Kidney epithelial cell (primary cell): ENCODE data around the gene MYRIP. TPM values are rescaled to one million over a fixed set of nuclear protein-coding genes. Genes with fewer than 3 reads are reported as not detected.

ENCODE experiments used
- DNase-seq: peaks from one replicate; pipeline ENCODE4 v3.0.0-alpha.2; 2010; ENCODE audit warnings: low read depth
- H3K27me3 ChIP-seq: 2 replicates; pipeline ENCODE4 v1.6.0; 2011; ENCODE audit warnings: low read length; ENCODE audit not compliant: control insufficient read depth, insufficient read depth
- H3K36me3 ChIP-seq: 2 replicates; pipeline ENCODE4 v1.5.1; 2011; ENCODE audit warnings: low read length; ENCODE audit not compliant: control insufficient read depth, insufficient read depth
- H3K4me3 ChIP-seq: 2 replicates; pipeline ENCODE4 v1.5.1; 2011; ENCODE audit warnings: low read depth, mild to moderate bottlenecking, control low read depth, low read length
- total RNA-seq: library from RNA; depleted of rRNA; stranded (reverse); fragments of >200 nt; gene quantifications from 2 replicates; pipeline ENCODE4 v1.2.3, GENCODE V29; 2015
- TF ChIP-seq, protein P1 (sequence below): IDR thresholded peaks from 2 replicates; pipeline ENCODE4 v1.5.1; 2011; ENCODE audit warnings: mild to moderate bottlenecking, moderate library complexity, low read length, control low read depth, inconsistent platforms; ENCODE audit not compliant: insufficient read depth, poor library complexity, severe bottlenecking

The MYRIP gene
- total RNA-seq, 1 donor from 2014 or later = 0.04 TPM

DNA sequence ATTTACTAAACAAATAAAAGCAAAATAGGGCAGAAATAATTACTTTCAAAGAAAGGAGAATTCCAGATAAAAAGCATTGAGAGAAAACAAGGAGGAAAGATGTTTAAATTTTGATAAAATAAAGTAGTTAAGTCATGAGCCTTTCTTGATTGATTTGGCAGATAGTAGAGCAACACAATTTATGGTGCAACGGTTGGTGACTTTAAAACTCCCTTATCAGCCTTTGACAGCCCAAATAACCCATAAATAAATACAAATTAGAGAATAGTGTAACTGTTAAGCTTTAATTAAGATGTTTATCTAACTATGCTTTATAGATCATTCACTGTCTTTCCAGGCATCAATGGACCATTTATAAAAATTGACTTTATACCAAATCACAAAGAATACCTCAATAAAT, 446.1 kb downstream of the MYRIP start:
- TF ChIP-seq, protein P1, sequence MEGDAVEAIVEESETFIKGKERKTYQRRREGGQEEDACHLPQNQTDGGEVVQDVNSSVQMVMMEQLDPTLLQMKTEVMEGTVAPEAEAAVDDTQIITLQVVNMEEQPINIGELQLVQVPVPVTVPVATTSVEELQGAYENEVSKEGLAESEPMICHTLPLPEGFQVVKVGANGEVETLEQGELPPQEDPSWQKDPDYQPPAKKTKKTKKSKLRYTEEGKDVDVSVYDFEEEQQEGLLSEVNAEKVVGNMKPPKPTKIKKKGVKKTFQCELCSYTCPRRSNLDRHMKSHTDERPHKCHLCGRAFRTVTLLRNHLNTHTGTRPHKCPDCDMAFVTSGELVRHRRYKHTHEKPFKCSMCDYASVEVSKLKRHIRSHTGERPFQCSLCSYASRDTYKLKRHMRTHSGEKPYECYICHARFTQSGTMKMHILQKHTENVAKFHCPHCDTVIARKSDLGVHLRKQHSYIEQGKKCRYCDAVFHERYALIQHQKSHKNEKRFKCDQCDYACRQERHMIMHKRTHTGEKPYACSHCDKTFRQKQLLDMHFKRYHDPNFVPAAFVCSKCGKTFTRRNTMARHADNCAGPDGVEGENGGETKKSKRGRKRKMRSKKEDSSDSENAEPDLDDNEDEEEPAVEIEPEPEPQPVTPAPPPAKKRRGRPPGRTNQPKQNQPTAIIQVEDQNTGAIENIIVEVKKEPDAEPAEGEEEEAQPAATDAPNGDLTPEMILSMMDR = no peak
- DNase-seq = no peak
- Histone ChIP-seq H3K27me3 (no peaks in the 10 kb centered on the region), H3K4me3 (no peak overlapping the region), H3K36me3 (no peaks in the 10 kb centered on the region)

DNA sequence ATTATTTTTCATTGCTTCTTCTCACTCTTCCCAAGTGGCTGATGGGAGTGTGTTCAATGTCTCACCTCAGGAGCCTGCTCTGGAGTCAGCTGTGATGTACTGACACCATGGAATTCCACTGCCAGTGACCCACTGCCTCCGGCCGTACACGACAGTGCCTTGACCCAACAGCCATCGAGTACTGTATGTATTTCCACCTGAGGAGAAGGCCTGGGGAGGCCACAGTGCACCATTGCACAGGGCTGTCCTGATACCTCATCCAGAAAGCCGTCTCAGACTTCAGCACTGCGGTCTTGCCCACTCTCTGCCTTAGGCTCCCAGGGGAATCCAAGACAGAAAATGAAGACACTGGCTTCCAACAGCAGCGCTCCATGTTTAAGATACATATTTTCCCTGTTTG, 448.7 kb downstream of the MYRIP start:
- Histone ChIP-seq H3K27me3 (no peaks in the 10 kb centered on the region), H3K4me3 (no peak overlapping the region), H3K36me3 (no peaks in the 10 kb centered on the region)
- TF ChIP-seq, protein P1 = no peak
- no peak for DNase-seq

DNA sequence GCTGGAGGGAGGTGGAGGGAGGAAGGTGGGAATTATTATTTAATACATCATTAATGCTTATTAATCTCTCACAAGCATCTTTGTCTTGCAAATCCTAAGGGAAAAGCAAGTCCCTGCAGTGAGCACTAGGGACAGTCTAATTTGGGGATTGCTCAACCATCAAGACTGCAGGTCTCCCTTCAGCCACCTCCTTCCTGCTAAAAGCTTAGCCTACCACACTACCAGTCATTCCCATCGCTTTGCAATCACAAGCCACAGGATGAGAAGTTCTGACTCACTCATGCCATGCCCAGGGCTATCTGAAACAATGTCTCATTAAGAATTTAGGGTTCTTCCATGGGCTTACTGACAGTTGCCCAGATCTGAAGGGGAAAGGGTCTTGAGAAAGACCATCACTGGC, 449.1 kb downstream of the MYRIP start:
- Histone ChIP-seq H3K4me3 (no peak overlapping the region), H3K27me3 (no peaks in the 10 kb centered on the region), H3K36me3 (no peaks in the 10 kb centered on the region)
- TF ChIP-seq, protein P1 = peak; percentile 4
- DNase-seq = no peak

DNA sequence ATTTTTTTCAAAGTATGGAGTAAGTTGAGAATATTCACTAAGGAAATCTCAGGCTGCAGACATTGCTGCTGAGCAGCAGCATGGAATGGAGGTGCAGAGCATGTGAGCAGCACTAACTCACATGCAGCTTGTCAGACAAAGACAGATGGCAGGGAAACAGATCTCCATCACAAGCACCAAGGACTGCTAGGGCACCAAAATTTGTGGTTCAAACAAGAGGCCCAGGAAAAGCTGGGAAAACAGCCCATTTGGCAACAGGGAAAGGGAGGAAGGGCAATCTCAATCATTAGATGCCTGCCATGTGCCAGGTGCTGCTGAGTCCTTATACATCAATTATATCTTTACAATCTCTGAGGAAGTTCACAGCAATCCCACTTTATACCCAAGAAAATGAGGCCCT, 452.9 kb downstream of the MYRIP start:
- TF ChIP-seq, protein P1 = no peak
- no peaks in the 10 kb centered on the region for H3K27me3 ChIP-seq

DNA sequence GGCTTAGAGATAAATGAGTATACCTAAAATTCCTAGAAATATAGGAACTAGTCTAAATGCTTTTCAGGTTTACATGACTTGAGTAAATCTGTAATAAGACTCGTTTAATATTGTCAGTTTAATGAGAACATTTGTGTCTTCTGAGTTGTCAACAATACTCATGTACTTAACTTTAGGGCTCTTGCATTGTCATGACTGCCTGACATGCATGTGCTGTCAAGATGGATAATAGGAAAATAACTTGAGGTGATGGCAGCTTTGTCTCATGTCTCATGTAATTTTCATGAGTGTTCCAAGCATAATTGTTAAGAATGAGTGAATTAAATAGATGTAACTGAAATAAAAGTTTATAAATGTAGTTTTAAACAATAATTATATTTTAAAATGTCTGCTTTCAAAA, 455.0 kb downstream of the MYRIP start:
- no peak overlapping the region for H3K4me3 ChIP-seq
- H3K27me3 ChIP-seq = no peaks in the 10 kb centered on the region
- TF ChIP-seq, protein P1 = no peak
- H3K36me3 ChIP-seq = no peaks in the 10 kb centered on the region
- no peak for DNase-seq

More for the DNA sequence above, 452.9 kb downstream of the MYRIP start:
- no peak for DNase-seq
- Histone ChIP-seq H3K36me3 (no peaks in the 10 kb centered on the region), H3K4me3 (no peak overlapping the region)

DNA sequence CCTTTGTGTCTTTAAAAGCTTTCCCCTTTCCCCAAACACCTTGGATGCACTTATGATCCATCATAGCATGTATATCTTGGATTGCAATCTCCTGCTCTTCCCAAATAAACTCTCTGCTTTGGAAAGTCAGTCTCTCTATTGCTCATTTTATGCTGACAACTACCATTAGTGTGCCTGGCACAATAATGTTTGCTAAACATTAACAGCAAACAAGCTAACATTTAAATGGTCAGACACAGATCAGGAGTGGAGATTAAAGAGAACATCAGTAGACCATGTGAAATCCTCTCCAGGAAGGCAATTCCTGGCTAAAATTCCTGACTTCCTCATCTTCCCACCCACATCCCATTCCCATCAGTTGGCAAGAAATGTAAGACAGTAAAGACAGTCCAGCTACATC, 455.8 kb downstream of the MYRIP start:
- TF ChIP-seq, protein P1 = no peak
- no peak for DNase-seq
- Histone ChIP-seq H3K36me3 (no peaks in the 10 kb centered on the region), H3K4me3 (no peak overlapping the region), H3K27me3 (no peaks in the 10 kb centered on the region)
